ENCODE measurements around the gene DAAM2. TPM values are rescaled to one million over a fixed set of nuclear protein-coding genes. Genes with fewer than 3 reads are reported as not detected.

DAAM2 gene
- polyA plus RNA-seq, 3 donors: not detected

DNA sequence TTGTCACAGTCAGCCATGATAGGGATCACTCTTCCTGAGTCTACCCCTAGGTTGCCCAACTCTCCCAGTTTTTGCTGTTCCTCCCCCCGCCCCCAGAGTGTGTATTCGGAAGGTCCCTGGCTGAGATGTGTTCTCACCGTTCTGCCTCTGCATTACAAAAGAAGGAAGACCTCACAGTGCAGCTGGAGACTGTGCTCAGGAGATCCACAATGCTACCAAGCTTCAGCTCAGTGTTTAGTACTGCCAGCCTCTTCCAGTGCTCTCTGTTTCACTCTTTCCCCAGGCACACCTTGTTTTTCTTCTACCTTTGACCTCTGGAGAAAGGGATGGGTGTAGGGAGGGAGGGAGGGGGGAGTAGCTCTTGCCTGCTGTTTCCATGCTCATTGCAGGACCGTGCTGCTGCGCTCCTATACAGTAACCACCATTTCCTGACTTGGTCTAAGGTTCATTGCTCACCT lies 155.5 kb downstream of the DAAM2 start:
- H4K20me1 ChIP-seq (ENCODE audit: insufficient read depth, low read length): no peaks in the 10 kb centered on the region
- H3K9ac ChIP-seq (ENCODE audit: insufficient read depth, low read length, poor library complexity, severe bottlenecking): no peak overlapping the region
- Mint-ChIP-seq H3K36me3 (no peaks in the 10 kb centered on the region), H3K4me1 (no peaks in the 10 kb centered on the region), H3K4me3 (no peak overlapping the region), H3K27me3 (ENCODE audit: low read depth in 3 of 3) (peaks cover 0 to 2% (median 1%) of the 10 kb centered on the region in 3 donors), H3K27ac (peak overlapping the region in 1 of 7 donors; percentile 5), H3K9me3 (peaks cover 0 to 2% (median 0%) of the 10 kb centered on the region in 7 donors)
- no peaks in the 10 kb centered on the region for H3K79me2 ChIP-seq (ENCODE audit: insufficient read depth, low read length)
- intact Hi-C loops (cut with micrococcal nuclease): no loop called here
- no peak for DNase-seq
- no peak overlapping the region for H3K4me3 ChIP-seq (replicated peaks in 1 of 3; ENCODE audit: low read depth in 2 of 3, low read length in 3 of 3)
- H3K27me3 ChIP-seq (ENCODE audit: control insufficient read depth in 2 of 2, insufficient read depth in 2 of 2, low read length in 2 of 2): no peaks in the 10 kb centered on the region
- no peak overlapping the region for H3K27ac ChIP-seq (ENCODE audit: low read depth in 1 of 2, low read length in 2 of 2)
- no peak overlapping the region for H3K4me2 ChIP-seq (replicated peaks; ENCODE audit: extremely low read depth, low read length, poor library complexity, severe bottlenecking)
- no peak overlapping the region for H2AFZ ChIP-seq (ENCODE audit: insufficient read depth, low read depth, low read length, poor library complexity, severe bottlenecking)
- TF ChIP-seq, protein P1, sequence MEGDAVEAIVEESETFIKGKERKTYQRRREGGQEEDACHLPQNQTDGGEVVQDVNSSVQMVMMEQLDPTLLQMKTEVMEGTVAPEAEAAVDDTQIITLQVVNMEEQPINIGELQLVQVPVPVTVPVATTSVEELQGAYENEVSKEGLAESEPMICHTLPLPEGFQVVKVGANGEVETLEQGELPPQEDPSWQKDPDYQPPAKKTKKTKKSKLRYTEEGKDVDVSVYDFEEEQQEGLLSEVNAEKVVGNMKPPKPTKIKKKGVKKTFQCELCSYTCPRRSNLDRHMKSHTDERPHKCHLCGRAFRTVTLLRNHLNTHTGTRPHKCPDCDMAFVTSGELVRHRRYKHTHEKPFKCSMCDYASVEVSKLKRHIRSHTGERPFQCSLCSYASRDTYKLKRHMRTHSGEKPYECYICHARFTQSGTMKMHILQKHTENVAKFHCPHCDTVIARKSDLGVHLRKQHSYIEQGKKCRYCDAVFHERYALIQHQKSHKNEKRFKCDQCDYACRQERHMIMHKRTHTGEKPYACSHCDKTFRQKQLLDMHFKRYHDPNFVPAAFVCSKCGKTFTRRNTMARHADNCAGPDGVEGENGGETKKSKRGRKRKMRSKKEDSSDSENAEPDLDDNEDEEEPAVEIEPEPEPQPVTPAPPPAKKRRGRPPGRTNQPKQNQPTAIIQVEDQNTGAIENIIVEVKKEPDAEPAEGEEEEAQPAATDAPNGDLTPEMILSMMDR (IDR thresholded peaks at IDR 0.05): no peak
- H3K4me1 ChIP-seq (ENCODE audit: control insufficient read depth in 1 of 2, insufficient read depth in 2 of 2, low read length in 2 of 2): no peaks in the 10 kb centered on the region
- WGBS (ENCODE audit: insufficient coverage): 76% methylated on average over 3 of the region's 5 CpGs
- no peaks in the 10 kb centered on the region for H3K36me3 ChIP-seq (replicated peaks in 1 of 2; ENCODE audit: control insufficient read depth in 1 of 2, insufficient read depth in 2 of 2, low read length in 2 of 2)
- no peaks in the 10 kb centered on the region for H3K9me3 ChIP-seq (replicated peaks in 1 of 2; ENCODE audit: control insufficient read depth in 1 of 2, insufficient read depth in 1 of 2, low read length in 2 of 2)

- no CpG with 5 or more reads among the region's 5 CpGs for WGBS (ENCODE audit: insufficient coverage)
- no peaks in the 10 kb centered on the region for H4K20me1 ChIP-seq (ENCODE audit: insufficient read depth, low read length)
- H3K4me3 ChIP-seq (replicated peaks in 1 of 3; ENCODE audit: low read depth in 2 of 3, low read length in 3 of 3): no peak overlapping the region
- no peaks in the 10 kb centered on the region for H3K9me3 ChIP-seq (replicated peaks in 1 of 2; ENCODE audit: control insufficient read depth in 1 of 2, insufficient read depth in 1 of 2, low read length in 2 of 2)
- Mint-ChIP-seq H3K36me3 (no peaks in the 10 kb centered on the region), H3K4me1 (no peaks in the 10 kb centered on the region), H3K27me3 (ENCODE audit: low read depth in 3 of 3) (peaks cover 0 to 2% (median 1%) of the 10 kb centered on the region in 3 donors), H3K9me3 (peaks cover 0 to 2% (median 0%) of the 10 kb centered on the region in 7 donors), H3K27ac (no peak overlapping the region), H3K4me3 (no peak overlapping the region)
- H3K27me3 ChIP-seq (ENCODE audit: control insufficient read depth in 2 of 2, insufficient read depth in 2 of 2, low read length in 2 of 2): no peaks in the 10 kb centered on the region
- DNase-seq: no peak
- intact Hi-C loops (cut with micrococcal nuclease): no loop called here
- H3K79me2 ChIP-seq (ENCODE audit: insufficient read depth, low read length): no peaks in the 10 kb centered on the region
- no peaks in the 10 kb centered on the region for H3K4me1 ChIP-seq (ENCODE audit: control insufficient read depth in 1 of 2, insufficient read depth in 2 of 2, low read length in 2 of 2)
- no peaks in the 10 kb centered on the region for H3K36me3 ChIP-seq (replicated peaks in 1 of 2; ENCODE audit: control insufficient read depth in 1 of 2, insufficient read depth in 2 of 2, low read length in 2 of 2)
- no peak overlapping the region for H3K4me2 ChIP-seq (replicated peaks; ENCODE audit: extremely low read depth, low read length, poor library complexity, severe bottlenecking)
- no peak overlapping the region for H2AFZ ChIP-seq (ENCODE audit: insufficient read depth, low read depth, low read length, poor library complexity, severe bottlenecking)
- TF ChIP-seq, protein P1 (IDR thresholded peaks at IDR 0.05): no peak
- H3K9ac ChIP-seq (ENCODE audit: insufficient read depth, low read length, poor library complexity, severe bottlenecking): no peak overlapping the region
- H3K27ac ChIP-seq (ENCODE audit: low read depth in 1 of 2, low read length in 2 of 2): no peak overlapping the region
These were observed 156.1 kb downstream of the DAAM2 start for GRCh38 chr6:39948199-39948791.

Data from CD14-positive monocyte (primary cell).